Measurements from ENCODE around the gene SSBP4.
A peak's percentile ranks its signal among the peaks of the same experiment; 100 is the strongest.

The SSBP4 gene

GRCh38 chr19:18438331-18439024 lies 19.3 kb downstream of the SSBP4 start:
- TF ChIP-seq, protein P1, sequence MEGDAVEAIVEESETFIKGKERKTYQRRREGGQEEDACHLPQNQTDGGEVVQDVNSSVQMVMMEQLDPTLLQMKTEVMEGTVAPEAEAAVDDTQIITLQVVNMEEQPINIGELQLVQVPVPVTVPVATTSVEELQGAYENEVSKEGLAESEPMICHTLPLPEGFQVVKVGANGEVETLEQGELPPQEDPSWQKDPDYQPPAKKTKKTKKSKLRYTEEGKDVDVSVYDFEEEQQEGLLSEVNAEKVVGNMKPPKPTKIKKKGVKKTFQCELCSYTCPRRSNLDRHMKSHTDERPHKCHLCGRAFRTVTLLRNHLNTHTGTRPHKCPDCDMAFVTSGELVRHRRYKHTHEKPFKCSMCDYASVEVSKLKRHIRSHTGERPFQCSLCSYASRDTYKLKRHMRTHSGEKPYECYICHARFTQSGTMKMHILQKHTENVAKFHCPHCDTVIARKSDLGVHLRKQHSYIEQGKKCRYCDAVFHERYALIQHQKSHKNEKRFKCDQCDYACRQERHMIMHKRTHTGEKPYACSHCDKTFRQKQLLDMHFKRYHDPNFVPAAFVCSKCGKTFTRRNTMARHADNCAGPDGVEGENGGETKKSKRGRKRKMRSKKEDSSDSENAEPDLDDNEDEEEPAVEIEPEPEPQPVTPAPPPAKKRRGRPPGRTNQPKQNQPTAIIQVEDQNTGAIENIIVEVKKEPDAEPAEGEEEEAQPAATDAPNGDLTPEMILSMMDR (conservative IDR thresholded peaks at IDR 0.05; ENCODE audit: low read depth): 0 out of 2 replicates have a peak, but pooled peaks have one; percentile 9
- no peak for DNase-seq (ENCODE audit: low spot score)
- peak overlapping the region; percentile 94 for H3K27ac ChIP-seq
- POLR2A ChIA-PET (ENCODE audit: low non-redundant PET): interaction anchor here (0.6 kb wide), 1 partner anchor 15 kb away, joined by 3 read pairs; no protein-coding TSS in a partner anchor
- CTCF ChIA-PET: interaction anchor here (1.5 to 2.9 kb wide), 2 partner anchors 12 to 20 kb away, joined by 3 to 16 read pairs; no protein-coding TSS in a partner anchor

- ChIA-PET CTCF (interaction anchor here (0.5 to 2.9 kb wide), 3 partner anchors 11 to 151 kb away, joined by 3 to 16 read pairs (median 3); no protein-coding TSS in a partner anchor), POLR2A (ENCODE audit: low non-redundant PET) (no interaction called here)
- TF ChIP-seq, protein P1 (conservative IDR thresholded peaks at IDR 0.05; ENCODE audit: low read depth): no peak
- no peak for DNase-seq (ENCODE audit: low spot score)
- peak overlapping the region; percentile 94 for H3K27ac ChIP-seq
Measured at GRCh38 chr19:18439025-18439909, 20.1 kb downstream of the SSBP4 start.

DNA sequence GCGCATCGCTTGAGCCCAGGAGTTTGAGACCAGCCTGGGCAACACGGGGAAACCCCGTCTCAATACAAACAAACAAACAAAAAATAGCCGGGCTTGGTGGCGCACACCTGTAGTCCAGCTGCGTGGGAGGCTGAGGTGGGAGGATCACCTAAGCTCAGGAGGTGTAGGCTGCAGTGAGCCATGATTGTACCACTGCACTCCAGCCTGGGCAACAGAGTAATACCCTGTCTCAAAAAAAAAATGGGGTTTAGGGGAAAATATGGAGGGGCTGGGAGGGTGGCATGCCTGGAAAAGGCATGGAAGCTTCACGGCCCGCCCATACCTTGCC lies 20.7 kb downstream of the SSBP4 start:
- DNase-seq (ENCODE audit: low spot score): no peak
- ChIA-PET POLR2A (ENCODE audit: low non-redundant PET) (no interaction called here), CTCF (interaction anchor here (0.5 to 2.9 kb wide), 5 partner anchors 11 to 150 kb away, joined by 3 to 16 read pairs (median 3); no protein-coding TSS in a partner anchor)
- H3K27ac ChIP-seq: peak overlapping the region; percentile 94
- TF ChIP-seq, protein P1 (conservative IDR thresholded peaks at IDR 0.05; ENCODE audit: low read depth): no peak

- peak overlapping the region; percentile 94 for H3K27ac ChIP-seq
- TF ChIP-seq, protein P1 (conservative IDR thresholded peaks at IDR 0.05; ENCODE audit: low read depth): no peak; the same call in 1 of the 2 replicates
- ChIA-PET POLR2A (ENCODE audit: low non-redundant PET) (no interaction called here), CTCF (interaction anchor here (0.6 to 2.9 kb wide), 3 partner anchors 10 to 106 kb away, joined by 3 to 16 read pairs (median 3); no protein-coding TSS in a partner anchor)
- no peak for DNase-seq (ENCODE audit: low spot score)
Measured at GRCh38 chr19:18440415-18440877, 21.2 kb downstream of the SSBP4 start.

- CTCF ChIA-PET: interaction anchor here (2.9 kb wide), 1 partner anchor 9 kb away, joined by 16 read pairs; no protein-coding TSS in a partner anchor
- DNase-seq (ENCODE audit: low spot score): no peak
- peak overlapping the region; percentile 94 for H3K27ac ChIP-seq
- POLR2A ChIA-PET (ENCODE audit: low non-redundant PET): no interaction called here
- TF ChIP-seq, protein P1 (conservative IDR thresholded peaks at IDR 0.05; ENCODE audit: low read depth): no peak
Measured at GRCh38 chr19:18440936-18441803, 22.0 kb downstream of the SSBP4 start.

Measured in RWPE1 (cell line).